Fibroblast of lung (primary cell): ENCODE data around the gene UBL5.

ENCODE experiments used
- EZH2 ChIP-seq: IDR thresholded peaks from 2 replicates; pipeline ENCODE4 v1.5.1; 2012; ENCODE audit warnings: low read length, control low read depth, mild to moderate bottlenecking; ENCODE audit errors: missing control alignments
- TF ChIP-seq, protein P1 (sequence below), 2 donors: IDR thresholded peaks in 1 of 2; conservative IDR thresholded peaks in 1 of 2; 1 replicate in 1 of 2; 2 replicates in 1 of 2; pipeline ENCODE4 v1.5.1; 2011 to 2012; ENCODE audit warnings: low read length in 2 of 2, control low read depth in 1 of 2, inconsistent platforms in 1 of 2, low read depth in 1 of 2, mild to moderate bottlenecking in 1 of 2

DNA sequence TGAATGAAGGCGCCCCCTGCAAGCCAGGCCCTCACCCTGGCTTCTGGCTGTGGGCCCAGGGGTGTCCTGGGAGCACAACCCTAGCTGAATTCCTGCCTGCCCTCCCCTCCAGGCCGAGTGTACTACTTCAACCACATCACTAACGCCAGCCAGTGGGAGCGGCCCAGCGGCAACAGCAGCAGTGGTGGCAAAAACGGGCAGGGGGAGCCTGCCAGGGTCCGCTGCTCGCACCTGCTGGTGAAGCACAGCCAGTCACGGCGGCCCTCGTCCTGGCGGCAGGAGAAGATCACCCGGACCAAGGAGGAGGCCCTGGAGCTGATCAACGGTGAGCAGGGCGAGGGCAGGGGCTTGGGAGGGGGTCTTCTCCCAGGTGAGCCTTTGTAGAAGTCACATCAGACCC, 10.6 kb downstream of the UBL5 start:
- TF ChIP-seq, protein P1, sequence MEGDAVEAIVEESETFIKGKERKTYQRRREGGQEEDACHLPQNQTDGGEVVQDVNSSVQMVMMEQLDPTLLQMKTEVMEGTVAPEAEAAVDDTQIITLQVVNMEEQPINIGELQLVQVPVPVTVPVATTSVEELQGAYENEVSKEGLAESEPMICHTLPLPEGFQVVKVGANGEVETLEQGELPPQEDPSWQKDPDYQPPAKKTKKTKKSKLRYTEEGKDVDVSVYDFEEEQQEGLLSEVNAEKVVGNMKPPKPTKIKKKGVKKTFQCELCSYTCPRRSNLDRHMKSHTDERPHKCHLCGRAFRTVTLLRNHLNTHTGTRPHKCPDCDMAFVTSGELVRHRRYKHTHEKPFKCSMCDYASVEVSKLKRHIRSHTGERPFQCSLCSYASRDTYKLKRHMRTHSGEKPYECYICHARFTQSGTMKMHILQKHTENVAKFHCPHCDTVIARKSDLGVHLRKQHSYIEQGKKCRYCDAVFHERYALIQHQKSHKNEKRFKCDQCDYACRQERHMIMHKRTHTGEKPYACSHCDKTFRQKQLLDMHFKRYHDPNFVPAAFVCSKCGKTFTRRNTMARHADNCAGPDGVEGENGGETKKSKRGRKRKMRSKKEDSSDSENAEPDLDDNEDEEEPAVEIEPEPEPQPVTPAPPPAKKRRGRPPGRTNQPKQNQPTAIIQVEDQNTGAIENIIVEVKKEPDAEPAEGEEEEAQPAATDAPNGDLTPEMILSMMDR (conservative IDR thresholded peaks at IDR 0.05 in 1 of 2, IDR thresholded peaks at IDR 0.05 in 1 of 2; ENCODE audit: low read depth in 1 of 2, low read length in 2 of 2): no peak
- no peak for TF ChIP-seq EZH2
